Right lobe of liver (tissue), 6 donors: ENCODE results near the gene RCBTB2. TPM values are rescaled to one million over a fixed set of nuclear protein-coding genes. Genes with fewer than 3 reads are reported as not detected.
"Not testable (repeated sequence)": the region's sequence is repeated elsewhere in the genome, so short reads cannot be mapped to it uniquely, and the experiment has no call there.

Experiments
- ATAC-seq, 4 donors: fragments of 200-7000 bp; cut with Tn5 transposase; one replicate each; pipeline ENCODE4 v1.9.1; 2020; ENCODE audit warnings: mild to moderate bottlenecking in 4 of 4, moderate library complexity in 4 of 4
- DNase-seq, 3 donors: peaks; one replicate each; pipeline ENCODE4 v3.0.0-alpha.2; 2020
- H3K27ac ChIP-seq, 3 donors: fragments of 200-600 bp; one replicate each; pipeline ENCODE4 v1.8.0; 2022
- H3K27me3 ChIP-seq, 2 donors: fragments of 200-600 bp; one replicate each; pipeline ENCODE4 v1.8.0; 2022
- H3K36me3 ChIP-seq, 4 donors: fragments of 200-600 bp; sonication (generic) in 1 of 4; one replicate each; pipeline versions ENCODE4 v1.5.1 to v1.8.0; 2017 to 2022; ENCODE audit warnings: control low read depth in 1 of 4
- H3K4me1 ChIP-seq, 4 donors: fragments of 200-600 bp; sonication (generic) in 1 of 4; one replicate each; pipeline versions ENCODE4 v1.5.1 to v1.8.0; 2017 to 2022; ENCODE audit warnings: control low read depth in 1 of 4
- H3K4me3 ChIP-seq, 3 donors: fragments of 200-600 bp; one replicate each; pipeline ENCODE4 v1.8.0; 2022
- H3K9me3 ChIP-seq, 4 donors: fragments of 200-600 bp; sonication (generic) in 1 of 4; one replicate each; pipeline versions ENCODE4 v1.5.1 to v1.8.0; 2017 to 2022; ENCODE audit warnings: control low read depth in 1 of 4
- CTCF ChIP-seq, 4 donors: fragments of 200-600 bp in 3 of 4; fragments of 450-650 bp in 1 of 4; IDR thresholded peaks; one replicate each; pipeline versions ENCODE4 v1.5.1 to v1.8.0; 2016 to 2022; ENCODE audit warnings: antibody characterized with exemption in 4 of 4, mild to moderate bottlenecking in 2 of 4
- POLR2A ChIP-seq: fragments of 450-650 bp; IDR thresholded peaks from one replicate; pipeline ENCODE4 v1.6.1; 2017; ENCODE audit warnings: antibody characterized with exemption, mild to moderate bottlenecking
- WGBS: methylation state at CpG from one replicate; pipeline ENCODE4 v1.1.6; 2018; ENCODE audit warnings: low coverage, low lambda C conversion rate; ENCODE audit not compliant: insufficient coverage; ENCODE audit errors: missing lambda C conversion rate; 5-methylcytosine and 5-hydroxymethylcytosine counted together
- intact Hi-C, 2 donors: fragments of 100-400 bp; cut with DNase I; formaldehyde crosslinking; loops; one replicate each; pipeline versions ENCODE4 v1.11.2 to v1.14.1; 2022
- total RNA-seq, 6 experiments: library from RNA; depleted of rRNA in 2 of 6; stranded (reverse); fragments of >200 nt in 2 of 6; fragmentation: NEBNext Ultra II Directional in 3 of 6; extraction: Animal tissue kit (Norgen Biotek cat#: 25700) in 3 of 6; gene quantifications; one replicate each; pipeline versions ENCODE4 v1.1.0 to v1.2.4, GENCODE V29; 2016 to 2023
- donor health status: DM: no; HTN: yes; CAD: no.
- donor health status: DM: no; HTN: no; CAD: no.
- donor health status: DM: no; HTN: no; CAD: no.
- donor health status: DM: no; HTN: yes; CAD: no.
- donor health status: DM: no; HTN: yes; CAD: no.

RCBTB2 gene
- total RNA-seq, 6 experiments from 2014 or later = 2.6 to 7.5 (median 4.8) TPM

GRCh38 chr13:48456546-48456945, 76.3 kb downstream of the RCBTB2 start:
- Histone ChIP-seq H3K27ac (no peak overlapping the region), H3K4me1 (no peaks in the 10 kb centered on the region), H3K27me3 (no peaks in the 10 kb centered on the region), H3K36me3 (peaks cover 0 to 7% (median 0%) of the 10 kb centered on the region in 4 donors), H3K4me3 (no peak overlapping the region), H3K9me3 (no peaks in the 10 kb centered on the region)
- DNase-seq (no peak), ATAC-seq (no peak)
- TF ChIP-seq POLR2A (no peak), CTCF (IDR thresholded peaks at IDR 0.05) (no peak)
- WGBS = 100% methylated on average over 7 of the region's 10 CpGs
- intact Hi-C loops = no loop called here

- H3K27me3 ChIP-seq, H3K36me3 ChIP-seq, ATAC-seq, H3K27ac ChIP-seq, H3K4me1 ChIP-seq, H3K9me3 ChIP-seq, H3K4me3 ChIP-seq, intact Hi-C loops, DNase-seq: not testable (repeated sequence)
Observed at GRCh38 chr13:48451196-48451595, 81.7 kb downstream of the RCBTB2 start.

GRCh38 chr13:48449656-48450055, 83.2 kb downstream of the RCBTB2 start:
- intact Hi-C loops = no loop called here
- WGBS = 68% methylated on average over 2 of the region's 2 CpGs
- H3K27me3 ChIP-seq = no peaks in the 10 kb centered on the region
- DNase-seq (no peak), ATAC-seq (no peak)
- no peak overlapping the region for H3K4me3 ChIP-seq
- H3K4me1 ChIP-seq = no peaks in the 10 kb centered on the region
- no peak for TF ChIP-seq POLR2A
- no peak for TF ChIP-seq CTCF (IDR thresholded peaks at IDR 0.05)
- H3K36me3 ChIP-seq = no peaks in the 10 kb centered on the region
- no peaks in the 10 kb centered on the region for H3K9me3 ChIP-seq
- no peak overlapping the region for H3K27ac ChIP-seq

GRCh38 chr13:48448959-48449614, 83.8 kb downstream of the RCBTB2 start:
- TF ChIP-seq CTCF (IDR thresholded peaks at IDR 0.05) (no peak), POLR2A (no peak)
- Histone ChIP-seq H3K9me3 (no peaks in the 10 kb centered on the region), H3K36me3 (no peaks in the 10 kb centered on the region), H3K27ac (peak overlapping the region in 1 of 3 donors; percentile 19), H3K27me3 (no peaks in the 10 kb centered on the region), H3K4me3 (no peak overlapping the region), H3K4me1 (no peaks in the 10 kb centered on the region)
- intact Hi-C loops = no loop called here
- DNase-seq (no peak), ATAC-seq (peak in 3 of 4 donors; percentile 29 to 69 (median 48))
- WGBS = 37% methylated on average over 6 of the region's 6 CpGs

- Histone ChIP-seq H3K36me3 (no peaks in the 10 kb centered on the region), H3K4me1 (no peaks in the 10 kb centered on the region), H3K27ac (peak overlapping the region in 1 of 3 donors; percentile 19), H3K4me3 (no peak overlapping the region), H3K9me3 (no peaks in the 10 kb centered on the region), H3K27me3 (no peaks in the 10 kb centered on the region)
- intact Hi-C loops = no loop called here
- DNase-seq (no peak), ATAC-seq (peak in 1 of 4 donors; percentile 13)
- WGBS = 70% methylated on average over 3 of the region's 3 CpGs
- no peak for TF ChIP-seq CTCF (IDR thresholded peaks at IDR 0.05)
- TF ChIP-seq POLR2A = no peak
Observed at GRCh38 chr13:48448285-48448958, 84.5 kb downstream of the RCBTB2 start.
